Keratinocyte (primary cell): ENCODE results near the gene ERFL. TPM values are rescaled to one million over a fixed set of nuclear protein-coding genes. Genes with fewer than 3 reads are reported as not detected.

Source experiments
- DNase-seq: peaks from one replicate; pipeline ENCODE4 v3.0.0-alpha.2; 2011; ENCODE audit warnings: low read depth, missing footprints, low spot score
- FAIRE-seq: peaks from 2 replicates; lab custom pipeline; 2011; peaks lifted over from hg19 to GRCh38; lab: Jason Lieb, UNC
- H2AFZ ChIP-seq: 2 replicates; pipeline ENCODE4 v1.6.0; 2012; ENCODE audit warnings: low read length, control low read depth, inconsistent platforms; ENCODE audit not compliant: control insufficient read depth
- H3K27ac ChIP-seq: 2 replicates; pipeline ENCODE4 v1.5.1; 2011; ENCODE audit warnings: low read length; ENCODE audit not compliant: control insufficient read depth, insufficient read depth
- H3K27me3 ChIP-seq: 3 replicates; pipeline ENCODE4 v1.6.0; 2011; ENCODE audit warnings: low read length; ENCODE audit not compliant: control insufficient read depth, insufficient read depth; ENCODE audit errors: extremely low read depth
- H3K36me3 ChIP-seq, 2 experiments: 2 replicates in 1 of 2; 3 replicates in 1 of 2; pipeline ENCODE4 v1.5.1; 2011; ENCODE audit warnings: low read length in 2 of 2, mild to moderate bottlenecking in 1 of 2; ENCODE audit not compliant: control insufficient read depth in 2 of 2, insufficient read depth in 2 of 2; ENCODE audit errors: extremely low read depth in 1 of 2
- H3K4me1 ChIP-seq: 3 replicates; pipeline ENCODE4 v1.5.1; 2011; ENCODE audit warnings: low read length; ENCODE audit not compliant: control insufficient read depth, insufficient read depth; ENCODE audit errors: extremely low read depth
- H3K4me2 ChIP-seq: 3 replicates; pipeline ENCODE4 v1.6.0; 2011; ENCODE audit warnings: low read depth, low read length; ENCODE audit not compliant: control insufficient read depth, insufficient read depth; ENCODE audit errors: extremely low read depth
- H3K4me3 ChIP-seq, 3 experiments: fragments of 200-600 bp in 1 of 3; sonication (generic) in 1 of 3; 2 replicates in 2 of 3; 3 replicates in 1 of 3; pipeline ENCODE4 v1.5.1; 2011 to 2016; ENCODE audit warnings: low read length in 3 of 3, mild to moderate bottlenecking in 3 of 3, control low read depth in 2 of 3, inconsistent platforms in 1 of 3, low read depth in 1 of 3, mixed read lengths in 1 of 3, mixed run types in 1 of 3, moderate library complexity in 1 of 3; ENCODE audit not compliant: control insufficient read depth in 2 of 3, insufficient read depth in 2 of 3; ENCODE audit errors: extremely low read depth in 1 of 3
- H3K79me2 ChIP-seq: 2 replicates; pipeline ENCODE4 v1.6.0; 2012; ENCODE audit warnings: low read length; ENCODE audit not compliant: control insufficient read depth, insufficient read depth
- H3K9ac ChIP-seq: 3 replicates; pipeline ENCODE4 v1.6.0; 2011; ENCODE audit warnings: low read length; ENCODE audit not compliant: control insufficient read depth, insufficient read depth; ENCODE audit errors: extremely low read depth
- H3K9me1 ChIP-seq: 3 replicates; pipeline ENCODE4 v1.6.0; 2011; ENCODE audit warnings: low read length; ENCODE audit not compliant: control insufficient read depth, insufficient read depth; ENCODE audit errors: extremely low read depth
- H3K9me3 ChIP-seq: 2 replicates; pipeline ENCODE4 v1.5.1; 2012; ENCODE audit warnings: low read depth, low read length; ENCODE audit not compliant: control insufficient read depth
- H4K20me1 ChIP-seq: 3 replicates; pipeline ENCODE4 v1.6.0; 2011; ENCODE audit warnings: low read length; ENCODE audit not compliant: control insufficient read depth, insufficient read depth; ENCODE audit errors: extremely low read depth
- CTCF ChIP-seq, 3 experiments: IDR thresholded peaks in 1 of 3; conservative IDR thresholded peaks in 1 of 3; optimal IDR thresholded peaks in 1 of 3; 2 replicates in 2 of 3; 3 replicates in 1 of 3; pipeline versions ENCODE3 to v1.5.1; 2011; ENCODE audit warnings: low read length in 3 of 3, mild to moderate bottlenecking in 3 of 3, moderate library complexity in 2 of 3, control low read depth in 1 of 3, inconsistent platforms in 1 of 3; ENCODE audit not compliant: insufficient read depth in 2 of 3; ENCODE audit errors: extremely low read depth in 1 of 3
- EZH2 ChIP-seq: IDR thresholded peaks from one replicate; pipeline ENCODE4 v1.6.1; 2012; ENCODE audit warnings: inconsistent platforms, mild to moderate bottlenecking, low read length, moderate library complexity
- dilution Hi-C: fragments of 300-500 bp; cut with MboI; formaldehyde crosslinking; loops from one replicate; pipeline ENCODE4 v1.7.0; 2020; ENCODE audit warnings: low sequenced_read_pairs; ENCODE audit not compliant: extremely low pct_ligation_motif_present
- polyA plus RNA-seq, 5 experiments: library from polyadenylated mRNA; depleted of rRNA in 3 of 5; stranded (reverse) in 3 of 5; stranded (forward) in 1 of 5; unstranded in 1 of 5; fragments of >200 nt; gene quantifications; 1 replicate in 1 of 5; 2 replicates in 3 of 5; 3 replicates in 1 of 5; pipeline versions ENCODE4 v1.2.1 to v1.2.3, GENCODE V29; 2011 to 2012; ENCODE audit warnings: missing spikeins in 2 of 5, low read depth in 1 of 5, low replicate concordance in 1 of 5

Gene ERFL
- polyA plus RNA-seq, 1 donor (not counting 4 experiments of a cell fraction or from before 2014, with no cell fraction given): not detected

GRCh38 chr19:41905273-41906002 lies 22.8 kb downstream of the ERFL start:
- Histone ChIP-seq H3K79me2 (no peaks in the 10 kb centered on the region), H4K20me1 (peaks cover 5% of the 10 kb centered on the region), H3K9me3 (no peaks in the 10 kb centered on the region), H3K4me2 (no peak overlapping the region), H3K36me3 (peaks cover 40 to 43% of the 10 kb centered on the region in 2 experiments), H3K27me3 (peaks cover 5% of the 10 kb centered on the region), H3K27ac (no peak overlapping the region), H3K4me1 (no peaks in the 10 kb centered on the region), H3K4me3 (no peak overlapping the region), H2AFZ (no peak overlapping the region), H3K9ac (no peak overlapping the region), H3K9me1 (no peaks in the 10 kb centered on the region)
- dilution Hi-C loops: no loop called here
- TF ChIP-seq CTCF (optimal IDR thresholded peaks at IDR 0.05 in 1 of 3, IDR thresholded peaks at IDR 0.05 in 1 of 3, conservative IDR thresholded peaks at IDR 0.05 in 1 of 3; ENCODE audit: extremely low read depth in 1 of 3, insufficient read depth in 2 of 3, low read length in 3 of 3) (no peak), EZH2 (no peak)
- DNase-seq (no peak), FAIRE-seq (no peak)

GRCh38 chr19:41904118-41904870 lies 24.0 kb downstream of the ERFL start:
- TF ChIP-seq EZH2 (no peak), CTCF (optimal IDR thresholded peaks at IDR 0.05 in 1 of 3, IDR thresholded peaks at IDR 0.05 in 1 of 3, conservative IDR thresholded peaks at IDR 0.05 in 1 of 3; ENCODE audit: extremely low read depth in 1 of 3, insufficient read depth in 2 of 3, low read length in 3 of 3) (no peak)
- Histone ChIP-seq H3K4me2 (no peak overlapping the region), H3K9me3 (no peaks in the 10 kb centered on the region)

More at GRCh38 chr19:41904118-41904870, 24.0 kb downstream of the ERFL start:
- Histone ChIP-seq H3K79me2 (no peaks in the 10 kb centered on the region), H3K36me3 (peaks cover 46 to 47% of the 10 kb centered on the region in 2 experiments), H3K4me1 (no peaks in the 10 kb centered on the region), H2AFZ (no peak overlapping the region), H4K20me1 (peaks cover 5% of the 10 kb centered on the region), H3K27me3 (no peaks in the 10 kb centered on the region), H3K9ac (no peak overlapping the region), H3K27ac (no peak overlapping the region), H3K9me1 (no peaks in the 10 kb centered on the region), H3K4me3 (no peak overlapping the region)
- DNase-seq (no peak), FAIRE-seq (no peak)
- dilution Hi-C loops: no loop called here
